ENCODE measurements around the gene PMF1. TPM values are rescaled to one million over a fixed set of nuclear protein-coding genes. Genes with fewer than 3 reads are reported as not detected.

The PMF1 gene
- total RNA-seq, 4 donors from 2014 or later = 73.3 to 119 (median 89.9) TPM

- H3K27ac ChIP-seq = no peak overlapping the region
- no peaks in the 10 kb centered on the region for H3K4me1 ChIP-seq
- H3K9me3 ChIP-seq = no peaks in the 10 kb centered on the region
- no peak overlapping the region for H3K4me3 ChIP-seq
- in situ Hi-C loops (cut with MboI; ENCODE audit: low sequenced_read_pairs in 4 of 4) = no loop called here
- peaks cover 0 to 49% of the 10 kb centered on the region in 2 donors for H3K36me3 ChIP-seq
- TF ChIP-seq CTCF (IDR thresholded peaks at IDR 0.05 in 4 of 5, conservative IDR thresholded peaks at IDR 0.05 in 1 of 5) (no peak), POLR2A (IDR thresholded peaks at IDR 0.05) (no peak)
- no peak for ATAC-seq
- H3K27me3 ChIP-seq = no peaks in the 10 kb centered on the region
- no peak for DNase-seq
- intact Hi-C loops (cut with DNase I; ENCODE audit: low total_unique reads) = no loop called here
These were observed 20.8 kb downstream of the PMF1 start for GRCh38 chr1:156233426-156234127.

- ATAC-seq = no peak
- H3K4me3 ChIP-seq = no peak overlapping the region
- H3K27ac ChIP-seq = no peak overlapping the region
- intact Hi-C loops (cut with DNase I; ENCODE audit: low total_unique reads) (no loop called here), in situ Hi-C loops (cut with MboI; ENCODE audit: low sequenced_read_pairs in 4 of 4) (no loop called here)
- DNase-seq = no peak
- no peaks in the 10 kb centered on the region for H3K9me3 ChIP-seq
- peaks cover 0 to 68% of the 10 kb centered on the region in 2 donors for H3K36me3 ChIP-seq
- no peaks in the 10 kb centered on the region for H3K27me3 ChIP-seq
- H3K4me1 ChIP-seq = no peaks in the 10 kb centered on the region
- no peak for TF ChIP-seq CTCF (IDR thresholded peaks at IDR 0.05 in 4 of 5, conservative IDR thresholded peaks at IDR 0.05 in 1 of 5)
- no peak for TF ChIP-seq POLR2A (IDR thresholded peaks at IDR 0.05)
These were observed 23.4 kb downstream of the PMF1 start for GRCh38 chr1:156236164-156236563.

GRCh38 chr1:156238248-156238647, 25.4 kb downstream of the PMF1 start:
- in situ Hi-C loops (cut with MboI; ENCODE audit: low sequenced_read_pairs in 4 of 4) = no loop called here
- Histone ChIP-seq H3K4me1 (no peaks in the 10 kb centered on the region), H3K27me3 (no peaks in the 10 kb centered on the region), H3K9me3 (no peaks in the 10 kb centered on the region), H3K4me3 (no peak overlapping the region), H3K27ac (no peak overlapping the region), H3K36me3 (peaks cover 0 to 68% of the 10 kb centered on the region in 2 donors)
- TF ChIP-seq POLR2A (IDR thresholded peaks at IDR 0.05) (no peak), CTCF (IDR thresholded peaks at IDR 0.05 in 4 of 5, conservative IDR thresholded peaks at IDR 0.05 in 1 of 5) (no peak)
- DNase-seq = no peak
- ATAC-seq = no peak
- intact Hi-C loops (cut with DNase I; ENCODE audit: low total_unique reads) = no loop called here

GRCh38 chr1:156241311-156241811, 28.6 kb downstream of the PMF1 start:
- TF ChIP-seq CTCF (IDR thresholded peaks at IDR 0.05 in 4 of 5, conservative IDR thresholded peaks at IDR 0.05 in 1 of 5) (no peak), POLR2A (IDR thresholded peaks at IDR 0.05) (no peak)
- Histone ChIP-seq H3K4me3 (no peak overlapping the region), H3K9me3 (no peaks in the 10 kb centered on the region), H3K27me3 (peaks cover 16 to 18% (median 16%) of the 10 kb centered on the region in 3 donors), H3K4me1 (peaks cover 0 to 10% of the 10 kb centered on the region in 2 donors), H3K36me3 (peaks cover 0 to 46% of the 10 kb centered on the region in 2 donors), H3K27ac (no peak overlapping the region)
- DNase-seq (no peak), ATAC-seq (no peak)
- in situ Hi-C loops (cut with MboI; ENCODE audit: low sequenced_read_pairs in 4 of 4) = no loop called here
- intact Hi-C loops (cut with DNase I; ENCODE audit: low total_unique reads) = no loop called here

Measured in gastrocnemius medialis (tissue), 4 donors.